Loucy (cell line): ENCODE data around the gene RHEX.

Experiments used
- CTCF ChIP-seq: fragments of 200-600 bp; sonication (generic); conservative IDR thresholded peaks from 2 replicates; pipeline ENCODE4 v1.5.1; 2014; ENCODE audit warnings: mild to moderate bottlenecking, antibody characterized with exemption, low read length
- EZH2phosphoT487 ChIP-seq: fragments of 200-600 bp; IDR thresholded peaks from 2 replicates; pipeline ENCODE4 v1.6.1; 2018; ENCODE audit warnings: antibody characterized with exemption, mild to moderate bottlenecking, moderate library complexity, borderline replicate concordance

GRCh38 chr1:206062464-206062863 lies 9.5 kb downstream of the RHEX start:
- no peak for TF ChIP-seq CTCF
- no peak for TF ChIP-seq EZH2phosphoT487
